HG03520 (cell line): ENCODE data around the gene TNS3.
"Not testable (repeated sequence)": the region's sequence is repeated elsewhere in the genome, so short reads cannot be mapped to it uniquely, and the experiment has no call there.

ENCODE experiments used
- ATAC-seq: cut with Tn5 transposase; IDR thresholded peaks from one replicate; pipeline ENCODE4 v1.9.1; 2021; ENCODE audit warnings: mild to moderate bottlenecking, moderate library complexity; ENCODE audit not compliant: unreplicated experiment

TNS3 gene

DNA sequence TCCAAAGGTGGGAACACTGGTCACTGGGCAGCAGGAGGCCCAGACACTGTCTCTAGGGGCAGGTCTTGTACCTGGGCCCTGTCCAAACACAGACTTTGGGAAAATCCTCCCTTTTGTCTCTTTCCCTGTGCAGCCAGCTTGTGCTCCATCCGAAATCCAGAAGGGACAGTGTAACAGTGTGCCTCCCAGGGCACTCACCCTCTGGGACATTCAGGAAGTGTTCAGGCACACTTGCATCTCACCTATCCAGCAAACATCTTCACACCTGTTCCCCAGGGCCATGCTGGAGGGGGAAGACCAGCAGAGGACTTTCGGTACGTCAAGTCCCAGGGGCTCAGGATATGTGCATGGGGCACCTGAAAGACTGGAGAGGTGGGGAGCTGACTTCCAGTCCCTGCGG lies 38.9 kb downstream of the TNS3 start:
- no peak for ATAC-seq

GRCh38 chr7:47542051-47542450 lies 39.9 kb downstream of the TNS3 start:
- no peak for ATAC-seq

- ATAC-seq, result not testable (repeated sequence)
Observed at GRCh38 chr7:47541485-47541884, 40.4 kb downstream of the TNS3 start.

DNA sequence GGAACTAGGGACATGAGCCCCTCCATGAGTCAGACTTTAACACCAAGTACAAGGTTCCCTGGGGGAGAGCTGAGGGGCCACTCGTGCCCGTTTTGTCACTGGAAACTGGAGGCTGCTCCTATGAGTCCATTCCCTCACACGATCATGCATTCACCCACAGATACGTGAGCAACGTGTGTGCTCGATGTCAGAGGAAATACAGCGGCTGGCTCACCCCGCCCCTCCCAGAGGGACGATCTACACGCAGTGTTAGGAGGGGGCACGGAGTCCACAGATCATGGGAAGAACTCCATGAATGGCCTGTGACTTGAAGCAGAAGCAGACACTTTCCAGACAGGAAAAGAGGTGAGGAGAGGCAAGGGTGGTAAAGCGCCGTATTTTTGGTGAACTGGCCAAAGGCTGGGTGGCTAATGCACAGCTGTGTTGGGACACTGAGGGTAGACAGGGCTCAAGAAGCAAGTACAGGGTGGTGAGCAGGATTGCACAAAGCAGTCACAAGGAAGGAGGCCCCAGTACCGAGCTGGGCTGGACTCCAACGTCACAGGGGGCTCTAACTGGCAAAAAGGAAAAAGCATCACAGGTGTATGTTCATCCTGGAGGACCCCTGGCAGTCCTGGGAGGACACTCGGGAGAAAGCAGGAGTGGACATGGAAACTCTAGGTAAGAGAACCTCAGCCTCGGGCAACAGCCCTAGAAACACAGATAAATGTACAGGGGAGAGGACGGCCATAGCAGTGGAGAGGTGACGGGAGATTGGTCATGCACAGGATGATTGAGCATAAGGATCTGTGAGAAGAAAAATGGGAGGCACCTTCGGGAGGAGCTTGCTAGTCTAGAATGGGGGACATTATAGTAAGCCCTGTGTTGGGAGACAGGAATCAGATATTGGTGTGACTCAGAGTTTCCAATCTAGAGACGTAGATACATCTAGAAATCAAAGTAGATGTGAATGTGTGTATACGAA lies 41.2 kb downstream of the TNS3 start:
- no peak for ATAC-seq

DNA sequence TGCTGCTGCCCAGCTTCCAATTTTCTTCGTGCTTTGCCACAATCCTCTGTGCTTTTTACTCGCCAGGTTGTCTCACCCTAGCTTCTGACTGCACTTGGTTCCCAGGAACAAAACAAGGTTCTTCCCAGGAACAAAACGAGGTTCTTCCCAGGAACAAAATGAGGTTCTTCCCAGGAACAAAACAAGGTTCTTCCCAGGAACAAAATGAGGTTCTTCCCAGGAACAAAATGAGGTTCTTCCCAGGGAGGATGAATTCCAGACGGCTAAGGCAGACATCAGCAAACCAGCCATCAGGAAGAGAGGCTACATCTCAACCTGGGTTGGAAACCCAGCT lies 41.9 kb downstream of the TNS3 start:
- ATAC-seq, result no peak

GRCh38 chr7:47539398-47540052 lies 42.4 kb downstream of the TNS3 start:
- ATAC-seq, result no peak

DNA sequence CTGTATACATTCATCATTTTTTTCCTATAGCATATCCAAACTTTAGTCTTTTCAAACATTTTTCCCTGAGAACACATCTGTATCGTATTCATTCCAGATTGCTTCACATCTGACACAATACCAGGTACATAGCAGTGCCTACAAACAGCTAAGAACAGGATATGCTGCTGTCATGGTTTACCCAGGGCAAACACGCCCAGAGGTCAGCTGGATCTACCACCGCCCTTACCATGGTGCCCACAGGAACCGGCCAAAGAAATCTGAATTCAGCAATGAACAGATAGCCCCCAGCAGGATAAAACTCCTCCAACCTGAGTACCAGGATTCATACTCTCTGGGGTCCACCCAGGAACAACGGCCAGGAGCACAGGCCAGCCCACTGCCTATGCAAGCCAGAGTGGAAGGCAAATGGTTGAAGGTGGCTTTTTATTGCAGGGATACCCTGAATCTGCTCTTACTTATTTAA lies 43.0 kb downstream of the TNS3 start:
- ATAC-seq, result no peak

DNA sequence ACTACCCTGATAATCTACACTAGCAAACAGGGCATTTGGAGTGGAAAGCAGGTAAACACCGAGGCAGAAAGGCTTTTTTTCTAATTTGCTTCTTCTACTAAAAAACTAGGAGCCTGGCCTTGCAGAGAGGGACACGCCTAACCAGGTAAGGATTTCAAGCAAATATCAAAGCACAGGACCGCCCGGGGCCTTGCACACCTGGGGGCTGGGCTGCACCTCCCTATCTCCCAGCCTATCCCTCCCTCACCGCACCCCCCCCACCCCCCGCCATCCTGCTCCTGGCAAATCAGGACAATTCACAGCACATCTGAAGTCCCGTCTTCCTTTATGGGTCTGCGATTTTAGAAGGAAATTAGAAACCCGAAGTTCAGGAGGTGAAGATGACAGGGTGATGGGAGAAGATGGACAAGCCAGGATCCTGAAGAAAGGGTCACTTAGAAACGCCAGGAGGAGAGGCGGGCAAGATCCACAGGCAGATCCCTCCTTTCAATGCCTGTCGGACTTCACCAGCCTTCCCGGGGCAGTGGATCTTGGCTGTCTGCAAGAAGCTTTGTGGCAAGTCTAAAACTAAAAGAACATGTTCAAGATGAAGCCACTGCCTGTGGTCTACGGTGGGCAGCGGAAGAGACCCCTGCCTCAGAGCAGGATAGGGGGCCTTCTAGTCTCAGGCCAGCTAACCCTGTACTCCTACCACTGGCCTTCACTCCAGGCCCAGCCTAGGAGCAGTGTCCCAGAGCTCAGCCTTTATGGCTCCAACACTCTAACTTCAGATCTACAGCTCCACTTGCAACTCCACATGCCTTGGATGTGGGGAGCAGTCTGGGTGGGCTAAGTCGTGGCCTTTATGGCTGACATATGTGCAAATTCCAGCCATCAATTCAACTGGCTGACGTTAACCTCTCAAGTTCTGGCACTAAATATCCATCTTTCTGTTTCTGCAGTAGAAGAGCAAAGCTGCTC lies 43.9 kb downstream of the TNS3 start:
- no peak for ATAC-seq

- no peak for ATAC-seq
Observed at GRCh38 chr7:47536661-47537611, 45.0 kb downstream of the TNS3 start.

GRCh38 chr7:47535704-47536628 lies 45.9 kb downstream of the TNS3 start:
- no peak for ATAC-seq

DNA sequence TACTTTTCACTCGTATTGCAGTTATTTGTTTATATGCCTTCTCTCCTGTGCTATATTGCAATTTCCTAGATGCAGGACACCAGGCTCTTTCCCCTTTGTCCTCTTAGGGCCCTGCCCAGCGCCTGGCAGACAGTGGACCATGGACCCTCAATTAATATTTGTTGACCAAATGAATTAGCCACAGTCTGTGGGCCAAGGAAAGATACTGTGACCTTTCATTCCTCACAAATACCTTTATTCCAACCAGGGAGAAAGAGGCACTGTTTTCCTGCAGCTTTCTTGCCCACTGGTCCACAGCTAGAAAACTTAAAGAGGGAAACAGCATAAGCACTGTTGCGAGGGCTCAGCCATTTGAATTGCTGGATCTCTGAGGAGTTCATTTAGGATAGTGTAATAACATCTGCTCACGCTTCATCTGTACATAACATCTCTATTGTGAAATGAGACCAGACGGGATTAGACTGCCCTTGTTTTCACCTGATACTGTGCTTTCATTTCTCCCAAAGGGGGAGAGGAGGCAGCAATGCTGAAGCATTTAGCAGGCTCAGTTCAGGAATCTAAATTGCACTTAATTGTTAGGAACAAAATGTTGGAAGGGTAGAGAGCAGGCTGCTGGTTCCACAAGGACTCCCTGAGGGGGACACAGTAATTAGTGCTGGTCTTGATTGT lies 46.7 kb downstream of the TNS3 start:
- no peak for ATAC-seq

- ATAC-seq, result no peak
Observed at GRCh38 chr7:47534322-47535034, 47.4 kb downstream of the TNS3 start.

DNA sequence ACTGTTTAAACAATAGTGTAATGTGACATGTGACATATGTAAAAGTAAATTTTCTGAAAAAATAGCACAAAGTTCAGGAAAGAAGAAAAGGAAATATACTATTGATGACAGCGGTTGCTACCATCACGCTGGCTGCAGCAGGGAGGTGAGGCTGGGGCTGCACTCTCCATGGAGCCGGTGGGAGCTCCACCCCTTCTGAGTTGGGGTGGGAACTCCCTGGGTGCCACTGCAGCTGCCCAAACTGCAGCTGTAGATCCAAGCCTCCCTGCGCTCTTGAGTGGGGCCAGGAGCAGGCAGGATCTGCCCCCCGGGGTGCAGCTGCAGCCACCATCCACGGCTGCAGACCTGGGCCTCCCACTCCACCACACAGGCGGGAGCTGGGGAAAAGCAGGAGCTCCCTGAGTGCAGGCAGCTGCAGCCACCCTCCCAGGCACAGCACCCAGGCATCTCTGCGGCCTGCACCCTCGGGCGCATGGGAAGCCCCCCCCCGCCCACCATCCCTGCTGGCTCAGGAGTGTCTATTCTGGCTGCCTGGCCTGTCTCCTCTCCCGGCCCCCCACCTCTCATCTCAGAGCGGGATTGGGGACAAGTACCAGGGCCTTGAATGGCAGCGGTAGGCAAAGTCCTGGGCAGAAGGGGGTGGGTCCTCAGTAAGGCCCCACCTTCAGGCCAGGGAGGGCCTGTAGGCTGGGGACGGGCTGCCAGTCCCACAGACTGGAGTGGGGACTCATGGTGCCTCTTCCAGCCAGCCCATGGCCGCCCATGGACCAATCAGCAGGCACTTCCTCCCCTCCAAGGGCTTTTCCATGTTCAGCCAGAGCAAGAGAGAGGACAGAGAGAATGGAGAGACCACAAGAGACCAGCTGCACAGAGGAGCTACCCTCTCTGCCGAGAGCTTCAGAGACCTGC lies 50.1 kb downstream of the TNS3 start:
- ATAC-seq, result no peak

GRCh38 chr7:47529826-47530555 lies 51.9 kb downstream of the TNS3 start:
- ATAC-seq, result no peak

GRCh38 chr7:47529405-47529804 lies 52.5 kb downstream of the TNS3 start:
- ATAC-seq, result no peak

GRCh38 chr7:47528471-47528870 lies 53.4 kb downstream of the TNS3 start:
- ATAC-seq, result no peak
